Spleen (tissue), 7 donors: ENCODE measurements around the gene SRP14.

ENCODE experiments used
- CTCF ChIP-seq, 11 experiments: fragments of 200-600 bp in 7 of 11; fragments of 450-650 bp in 4 of 11; sonication (generic) in 4 of 11; IDR thresholded peaks in 8 of 11; conservative IDR thresholded peaks in 3 of 11; 1 replicate in 7 of 11; 2 replicates in 4 of 11; pipeline versions ENCODE4 v1.4.0 to v1.8.0; 2016 to 2021; ENCODE audit warnings: antibody characterized with exemption in 11 of 11, inconsistent platforms in 4 of 11, mild to moderate bottlenecking in 1 of 11
- POLR2AphosphoS5 ChIP-seq, 3 donors: sonication (generic); formaldehyde crosslinking; IDR thresholded peaks; one replicate each; pipeline ENCODE4 v1.5.1; 2017; ENCODE audit warnings: antibody characterized with exemption in 3 of 3
- donor health status: DM: no; HTN: no; CAD: no; lungs with moderate emphysema.
- donor health status: DM: no; HTN: no; CAD: no.
- donor health status: DM: no; HTN: no; CAD: no.

GRCh38 chr15:40045572-40046217, 6.7 kb upstream of the SRP14 start:
- TF ChIP-seq CTCF (IDR thresholded peaks at IDR 0.05 in 8 of 11, conservative IDR thresholded peaks at IDR 0.05 in 3 of 11): no peak
- no peak for TF ChIP-seq POLR2AphosphoS5 (IDR thresholded peaks at IDR 0.05)
